Adrenal gland (tissue), 5 donors: ENCODE data around the gene SYNJ2.

ENCODE experiments used
- POLR2A ChIP-seq, 2 donors: fragments of 450-650 bp; IDR thresholded peaks; one replicate each; pipeline ENCODE4 v1.6.1; 2017; ENCODE audit warnings: antibody characterized with exemption in 2 of 2, mild to moderate bottlenecking in 2 of 2, moderate library complexity in 1 of 2
- TF ChIP-seq, protein P1 (sequence below), 6 experiments: fragments of 450-650 bp in 4 of 6; fragments of 200-600 bp in 2 of 6; sonication (generic) in 1 of 6; IDR thresholded peaks; 1 replicate in 5 of 6; 2 replicates in 1 of 6; pipeline versions ENCODE4 v1.5.1 to v1.8.0; 2016 to 2021; ENCODE audit warnings: antibody characterized with exemption in 6 of 6, mild to moderate bottlenecking in 2 of 6, moderate library complexity in 1 of 6
- donor health status: DM: no; HTN: no; CAD: no.

DNA sequence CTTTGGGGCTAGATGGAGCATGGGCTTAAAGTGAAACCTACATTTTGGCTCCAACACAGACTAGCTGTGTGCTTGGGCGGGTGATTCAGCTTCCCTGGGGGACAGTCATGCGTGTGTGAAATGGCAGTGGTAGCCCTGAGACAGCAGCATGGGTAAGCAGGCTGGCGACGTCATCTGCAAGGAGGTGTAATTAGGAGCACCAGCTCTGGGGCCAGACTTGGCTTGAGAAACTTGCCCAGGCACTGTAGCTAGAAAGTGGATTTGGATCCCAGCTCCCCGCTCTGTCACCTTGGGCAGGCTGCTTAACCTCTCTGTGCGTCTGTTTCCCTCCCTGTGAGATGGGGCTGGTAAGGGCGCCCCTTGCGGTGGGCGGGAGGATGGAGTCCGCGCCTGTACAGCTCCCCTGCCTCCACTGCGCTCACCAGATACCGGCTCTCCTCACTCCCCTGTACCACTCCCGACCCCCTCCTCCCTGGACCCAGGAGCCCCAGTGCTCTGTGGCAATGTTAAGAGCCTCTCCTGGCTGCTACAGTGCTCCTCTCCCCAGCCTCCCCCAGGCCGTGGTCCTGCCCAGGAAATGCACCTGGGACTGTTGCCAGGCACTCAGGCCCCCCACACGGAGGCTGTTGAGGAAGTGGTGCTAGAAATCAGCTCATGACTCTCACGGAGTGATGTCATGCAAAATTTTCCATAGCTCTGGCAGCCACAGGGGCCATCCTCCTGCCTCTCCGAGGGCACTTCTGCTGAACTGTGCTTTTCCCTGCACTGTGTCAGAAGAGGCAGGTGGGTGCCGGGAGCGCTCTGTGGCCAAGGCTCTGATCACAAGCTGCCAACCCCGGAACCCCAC, 44.6 kb downstream of the SYNJ2 start:
- peak in 1 of 2 donors; percentile 22 for TF ChIP-seq POLR2A (IDR thresholded peaks at IDR 0.05)
- TF ChIP-seq, protein P1, sequence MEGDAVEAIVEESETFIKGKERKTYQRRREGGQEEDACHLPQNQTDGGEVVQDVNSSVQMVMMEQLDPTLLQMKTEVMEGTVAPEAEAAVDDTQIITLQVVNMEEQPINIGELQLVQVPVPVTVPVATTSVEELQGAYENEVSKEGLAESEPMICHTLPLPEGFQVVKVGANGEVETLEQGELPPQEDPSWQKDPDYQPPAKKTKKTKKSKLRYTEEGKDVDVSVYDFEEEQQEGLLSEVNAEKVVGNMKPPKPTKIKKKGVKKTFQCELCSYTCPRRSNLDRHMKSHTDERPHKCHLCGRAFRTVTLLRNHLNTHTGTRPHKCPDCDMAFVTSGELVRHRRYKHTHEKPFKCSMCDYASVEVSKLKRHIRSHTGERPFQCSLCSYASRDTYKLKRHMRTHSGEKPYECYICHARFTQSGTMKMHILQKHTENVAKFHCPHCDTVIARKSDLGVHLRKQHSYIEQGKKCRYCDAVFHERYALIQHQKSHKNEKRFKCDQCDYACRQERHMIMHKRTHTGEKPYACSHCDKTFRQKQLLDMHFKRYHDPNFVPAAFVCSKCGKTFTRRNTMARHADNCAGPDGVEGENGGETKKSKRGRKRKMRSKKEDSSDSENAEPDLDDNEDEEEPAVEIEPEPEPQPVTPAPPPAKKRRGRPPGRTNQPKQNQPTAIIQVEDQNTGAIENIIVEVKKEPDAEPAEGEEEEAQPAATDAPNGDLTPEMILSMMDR (IDR thresholded peaks at IDR 0.05), result peak in 4 of 6 experiments; percentile 36 to 54 (median 51)
